ENCODE results near the gene RALGAPA2. TPM values are rescaled to one million over a fixed set of nuclear protein-coding genes. Genes with fewer than 3 reads are reported as not detected.

Gene RALGAPA2
- total RNA-seq, 1 experiment from 2014 or later = 25.1 TPM

GRCh38 chr20:20680991-20681508 is 31.4 kb downstream of the RALGAPA2 start:
- DNase-seq = no peak
- H3K4me3 ChIP-seq = no peak overlapping the region
- no peaks in the 10 kb centered on the region for H3K9me3 ChIP-seq (replicated peaks)
- H3K27me3 ChIP-seq = no peaks in the 10 kb centered on the region
- no peaks in the 10 kb centered on the region for H3K4me1 ChIP-seq
- no peak overlapping the region for H3K27ac ChIP-seq
- H3K36me3 ChIP-seq = no peaks in the 10 kb centered on the region

GRCh38 chr20:20679316-20679715 is 33.1 kb downstream of the RALGAPA2 start:
- no peak for DNase-seq
- H3K36me3 ChIP-seq = no peaks in the 10 kb centered on the region
- no peaks in the 10 kb centered on the region for H3K9me3 ChIP-seq (replicated peaks)
- H3K27ac ChIP-seq = no peak overlapping the region
- H3K4me1 ChIP-seq = no peaks in the 10 kb centered on the region
- no peaks in the 10 kb centered on the region for H3K27me3 ChIP-seq
- H3K4me3 ChIP-seq = no peak overlapping the region

- no peak overlapping the region for H3K27ac ChIP-seq
- H3K4me1 ChIP-seq = no peaks in the 10 kb centered on the region
- no peaks in the 10 kb centered on the region for H3K9me3 ChIP-seq (replicated peaks)
- no peak for DNase-seq
- no peaks in the 10 kb centered on the region for H3K27me3 ChIP-seq
- H3K36me3 ChIP-seq = no peaks in the 10 kb centered on the region
- H3K4me3 ChIP-seq = no peak overlapping the region
These were observed 35.3 kb downstream of the RALGAPA2 start for GRCh38 chr20:20677186-20677585.

- no peak overlapping the region for H3K27ac ChIP-seq
- H3K9me3 ChIP-seq (replicated peaks) = no peaks in the 10 kb centered on the region
- no peaks in the 10 kb centered on the region for H3K36me3 ChIP-seq
- peak in 1 of 2 experiments; percentile 10 for DNase-seq
- H3K27me3 ChIP-seq = no peaks in the 10 kb centered on the region
- no peak overlapping the region for H3K4me3 ChIP-seq
- no peaks in the 10 kb centered on the region for H3K4me1 ChIP-seq
These were observed 43.8 kb downstream of the RALGAPA2 start for GRCh38 chr20:20668639-20669038.

- Histone ChIP-seq H3K9me3 (replicated peaks) (no peaks in the 10 kb centered on the region), H3K4me3 (no peak overlapping the region), H3K36me3 (no peaks in the 10 kb centered on the region), H3K27ac (no peak overlapping the region), H3K27me3 (no peaks in the 10 kb centered on the region), H3K4me1 (no peaks in the 10 kb centered on the region)
- DNase-seq = no peak
These were observed 46.1 kb downstream of the RALGAPA2 start for GRCh38 chr20:20666359-20666758.

GRCh38 chr20:20665606-20666332 is 46.7 kb downstream of the RALGAPA2 start:
- Histone ChIP-seq H3K27ac (no peak overlapping the region), H3K36me3 (no peaks in the 10 kb centered on the region), H3K9me3 (replicated peaks) (no peaks in the 10 kb centered on the region), H3K4me1 (no peaks in the 10 kb centered on the region), H3K4me3 (no peak overlapping the region), H3K27me3 (no peaks in the 10 kb centered on the region)
- no peak for DNase-seq

GRCh38 chr20:20664795-20665589 is 47.5 kb downstream of the RALGAPA2 start:
- DNase-seq = peak in 1 of 2 experiments; percentile 44

GRCh38 chr20:20663841-20664240 is 48.6 kb downstream of the RALGAPA2 start:
- no peak for DNase-seq
- H3K27me3 ChIP-seq = no peaks in the 10 kb centered on the region
- H3K4me3 ChIP-seq = no peak overlapping the region
- no peaks in the 10 kb centered on the region for H3K9me3 ChIP-seq (replicated peaks)
- no peaks in the 10 kb centered on the region for H3K4me1 ChIP-seq
- H3K36me3 ChIP-seq = no peaks in the 10 kb centered on the region
- H3K27ac ChIP-seq = no peak overlapping the region

More at GRCh38 chr20:20664795-20665589, 47.5 kb downstream of the RALGAPA2 start:
- Histone ChIP-seq H3K27ac (no peak overlapping the region), H3K36me3 (no peaks in the 10 kb centered on the region), H3K27me3 (no peaks in the 10 kb centered on the region), H3K9me3 (replicated peaks) (no peaks in the 10 kb centered on the region), H3K4me1 (no peaks in the 10 kb centered on the region), H3K4me3 (no peak overlapping the region)

GRCh38 chr20:20658871-20659431 is 53.5 kb downstream of the RALGAPA2 start:
- Histone ChIP-seq H3K27me3 (no peaks in the 10 kb centered on the region), H3K4me1 (no peaks in the 10 kb centered on the region), H3K36me3 (no peaks in the 10 kb centered on the region), H3K27ac (no peak overlapping the region), H3K4me3 (no peak overlapping the region), H3K9me3 (replicated peaks) (no peaks in the 10 kb centered on the region)
- no peak for DNase-seq

GRCh38 chr20:20658123-20658522 is 54.3 kb downstream of the RALGAPA2 start:
- no peak overlapping the region for H3K4me3 ChIP-seq
- no peaks in the 10 kb centered on the region for H3K27me3 ChIP-seq
- no peaks in the 10 kb centered on the region for H3K4me1 ChIP-seq
- DNase-seq = no peak
- no peaks in the 10 kb centered on the region for H3K36me3 ChIP-seq
- H3K27ac ChIP-seq = no peak overlapping the region
- H3K9me3 ChIP-seq (replicated peaks) = no peaks in the 10 kb centered on the region

GRCh38 chr20:20657092-20657491 is 55.4 kb downstream of the RALGAPA2 start:
- H3K4me3 ChIP-seq = no peak overlapping the region
- DNase-seq = no peak
- H3K4me1 ChIP-seq = no peaks in the 10 kb centered on the region
- H3K27ac ChIP-seq = no peak overlapping the region
- H3K27me3 ChIP-seq = no peaks in the 10 kb centered on the region
- H3K9me3 ChIP-seq (replicated peaks) = no peaks in the 10 kb centered on the region
- no peaks in the 10 kb centered on the region for H3K36me3 ChIP-seq

GRCh38 chr20:20655883-20656282 is 56.6 kb downstream of the RALGAPA2 start:
- no peak overlapping the region for H3K4me3 ChIP-seq
- H3K4me1 ChIP-seq = no peaks in the 10 kb centered on the region
- no peak for DNase-seq
- no peaks in the 10 kb centered on the region for H3K9me3 ChIP-seq (replicated peaks)
- H3K27ac ChIP-seq = no peak overlapping the region
- no peaks in the 10 kb centered on the region for H3K27me3 ChIP-seq
- H3K36me3 ChIP-seq = no peaks in the 10 kb centered on the region

GRCh38 chr20:20649945-20650344 is 62.5 kb downstream of the RALGAPA2 start:
- no peak overlapping the region for H3K4me3 ChIP-seq
- H3K36me3 ChIP-seq = no peaks in the 10 kb centered on the region; the same call in 1 of the 2 replicates

GRCh38 chr20:20643927-20644326 is 68.5 kb downstream of the RALGAPA2 start:
- Histone ChIP-seq H3K4me3 (no peak overlapping the region), H3K4me1 (no peaks in the 10 kb centered on the region), H3K9me3 (replicated peaks) (no peaks in the 10 kb centered on the region), H3K27me3 (no peaks in the 10 kb centered on the region), H3K36me3 (no peaks in the 10 kb centered on the region; the same call in 1 of the 2 replicates), H3K27ac (no peak overlapping the region)
- no peak for DNase-seq

More at GRCh38 chr20:20649945-20650344, 62.5 kb downstream of the RALGAPA2 start:
- DNase-seq = no peak
- H3K4me1 ChIP-seq = no peaks in the 10 kb centered on the region
- H3K27ac ChIP-seq = no peak overlapping the region
- no peaks in the 10 kb centered on the region for H3K9me3 ChIP-seq (replicated peaks)
- H3K27me3 ChIP-seq = no peaks in the 10 kb centered on the region

- Histone ChIP-seq H3K36me3 (no peaks in the 10 kb centered on the region; the same call in 1 of the 2 replicates), H3K27me3 (no peaks in the 10 kb centered on the region), H3K4me1 (0 out of 2 replicates have a peak, but pooled peaks cover under 1% of the 10 kb centered on the region), H3K9me3 (replicated peaks) (no peaks in the 10 kb centered on the region), H3K4me3 (no peak overlapping the region), H3K27ac (no peak overlapping the region)
- no peak for DNase-seq
These were observed 70.7 kb downstream of the RALGAPA2 start for GRCh38 chr20:20641783-20642182.
